Naive thymus-derived CD4-positive, alpha-beta T cell (primary cell): ENCODE data around the gene HHIP. TPM values are rescaled to one million over a fixed set of nuclear protein-coding genes. Genes with fewer than 3 reads are reported as not detected.

ENCODE experiments used
- ATAC-seq: fragments of 150-1000 bp; cut with Tn5 transposase; 2 replicates; pipeline ENCODE4 v1.10.0; 2021; ENCODE audit warnings: mild to moderate bottlenecking, moderate library complexity
- CTCF ChIA-PET: fragments of 350-600 bp; sonication (Branson Sonifier 250); formaldehyde crosslinking; loops from one replicate; lab custom pipeline; 2021; ENCODE audit warnings: antibody characterized with exemption; lab: Charles Lee
- POLR2A ChIA-PET: fragments of 350-600 bp; sonication (Branson Sonifier 250); formaldehyde crosslinking; loops from one replicate; lab custom pipeline; 2021; ENCODE audit warnings: antibody characterized with exemption, inconsistent platforms; lab: Charles Lee
- DNase-seq, 9 donors: peaks; one replicate each; pipeline versions ENCODE4 v3.0.0 to v3.0.0-alpha.2; 2020 to 2022; ENCODE audit warnings: mixed read lengths in 1 of 9
- H3K27ac ChIP-seq: one replicate; pipeline ENCODE4 v1.7.0; 2013; ENCODE audit warnings: mild to moderate bottlenecking, low read depth, low read length, moderate library complexity
- H3K27me3 ChIP-seq, 2 donors: one replicate each; pipeline ENCODE4 v1.7.0; 2013; ENCODE audit warnings: low read length in 2 of 2, mild to moderate bottlenecking in 2 of 2, moderate library complexity in 2 of 2; ENCODE audit not compliant: control insufficient read depth in 2 of 2, insufficient read depth in 2 of 2
- H3K36me3 ChIP-seq, 3 experiments: 1 replicate in 2 of 3; 2 replicates in 1 of 3; pipeline ENCODE4 v1.7.0; 2013; ENCODE audit warnings: low read length in 3 of 3, mild to moderate bottlenecking in 3 of 3, moderate library complexity in 1 of 3; ENCODE audit not compliant: insufficient read depth in 3 of 3, control insufficient read depth in 2 of 3
- H3K4me1 ChIP-seq, 2 donors: one replicate each; pipeline ENCODE4 v1.7.0; 2013; ENCODE audit warnings: low read length in 2 of 2, mild to moderate bottlenecking in 2 of 2, moderate library complexity in 1 of 2; ENCODE audit not compliant: control insufficient read depth in 2 of 2, insufficient read depth in 2 of 2
- H3K4me3 ChIP-seq: 2 replicates; pipeline ENCODE4 v1.7.0; 2013; ENCODE audit warnings: mild to moderate bottlenecking, low read length
- H3K9me3 ChIP-seq, 3 experiments: 1 replicate in 2 of 3; 2 replicates in 1 of 3; pipeline ENCODE4 v1.7.0; 2013; ENCODE audit warnings: low read length in 3 of 3; ENCODE audit not compliant: control insufficient read depth in 2 of 3
- H3K27ac Mint-ChIP-seq, 9 donors: one replicate each; pipeline ENCODE4 v1.8.0; 2020 to 2022; ENCODE audit warnings: mixed read lengths in 9 of 9, mild to moderate bottlenecking in 8 of 9, moderate library complexity in 5 of 9, inconsistent platforms in 2 of 9
- H3K27me3 Mint-ChIP-seq, 5 donors: one replicate each; pipeline ENCODE4 v1.8.0; 2021 to 2022; ENCODE audit warnings: mixed read lengths in 5 of 5, mild to moderate bottlenecking in 1 of 5
- H3K36me3 Mint-ChIP-seq, 5 donors: one replicate each; pipeline ENCODE4 v1.8.0; 2020 to 2022; ENCODE audit warnings: mixed read lengths in 5 of 5, mild to moderate bottlenecking in 3 of 5, inconsistent platforms in 1 of 5
- H3K4me1 Mint-ChIP-seq, 7 donors: one replicate each; pipeline ENCODE4 v1.8.0; 2020 to 2022; ENCODE audit warnings: mixed read lengths in 7 of 7, mild to moderate bottlenecking in 3 of 7, inconsistent platforms in 1 of 7
- H3K4me3 Mint-ChIP-seq, 10 donors: one replicate each; pipeline ENCODE4 v1.8.0; 2020 to 2022; ENCODE audit warnings: mild to moderate bottlenecking in 10 of 10, mixed read lengths in 10 of 10, moderate library complexity in 6 of 10, inconsistent platforms in 2 of 10
- H3K9me3 Mint-ChIP-seq, 11 donors: one replicate each; pipeline ENCODE4 v1.8.0; 2020 to 2022; ENCODE audit warnings: mixed read lengths in 11 of 11, mild to moderate bottlenecking in 4 of 11, inconsistent platforms in 1 of 11, moderate library complexity in 1 of 11
- intact Hi-C, 2 donors: fragments of 100-400 bp; cut with micrococcal nuclease; formaldehyde crosslinking; loops; one replicate each; pipeline ENCODE4 v1.15.1; 2023
- polyA plus RNA-seq, 2 donors: library from polyadenylated mRNA; unstranded; fragments of 300-500 nt; fragmentation: Illumina TruSeq; gene quantifications; one replicate each; pipeline ENCODE4 v1.2.3, GENCODE V29; 2021
- total RNA-seq, 6 experiments: library from RNA in 5 of 6; stranded (reverse) in 5 of 6; gene quantifications; 1 replicate in 5 of 6; 2 replicates in 1 of 6; pipeline ENCODE4 v1.2.3 and lab custom pipeline; 2021 to 2026

The HHIP gene
- total and polyA plus RNA-seq, 7 experiments from 2014 or later: 0.19 TPM; not detected in 6

DNA sequence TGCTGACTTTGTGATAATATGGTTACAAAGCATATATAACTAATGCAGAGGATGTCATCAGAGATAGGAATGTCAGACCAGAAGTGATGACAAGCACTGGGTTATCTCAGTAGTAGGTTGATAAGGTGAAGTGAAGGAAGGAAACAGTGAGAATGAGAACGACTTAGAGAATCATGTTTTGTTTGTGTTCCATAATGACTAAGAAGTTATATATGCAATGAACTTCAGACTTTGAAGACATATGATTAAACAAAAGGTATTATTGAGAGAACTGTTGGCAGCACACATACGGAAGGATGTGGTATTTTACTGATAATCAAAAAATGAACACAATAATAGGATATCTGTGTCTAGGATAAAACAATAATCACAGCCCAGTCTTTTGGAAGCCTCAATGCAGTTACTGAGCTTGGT, 18.3 kb upstream of the HHIP start:
- no peak overlapping the region for H3K27ac ChIP-seq
- peaks cover 0 to 20% (median 0%) of the 10 kb centered on the region in 5 donors for H3K27me3 Mint-ChIP-seq
- no peaks in the 10 kb centered on the region for H3K9me3 ChIP-seq
- no peaks in the 10 kb centered on the region for H3K4me1 Mint-ChIP-seq
- DNase-seq (no peak), ATAC-seq (no peak)
- no peak overlapping the region for H3K4me3 ChIP-seq
- H3K9me3 Mint-ChIP-seq: peaks cover 0 to 5% (median 0%) of the 10 kb centered on the region in 11 donors
- H3K27me3 ChIP-seq: no peaks in the 10 kb centered on the region
- H3K27ac Mint-ChIP-seq: no peak overlapping the region
- no peaks in the 10 kb centered on the region for H3K36me3 ChIP-seq
- POLR2A ChIA-PET: no interaction called here
- H3K4me1 ChIP-seq: no peaks in the 10 kb centered on the region
- H3K4me3 Mint-ChIP-seq: no peak overlapping the region
- intact Hi-C loops: no loop called here
- no peaks in the 10 kb centered on the region for H3K36me3 Mint-ChIP-seq
- CTCF ChIA-PET: no interaction called here

DNA sequence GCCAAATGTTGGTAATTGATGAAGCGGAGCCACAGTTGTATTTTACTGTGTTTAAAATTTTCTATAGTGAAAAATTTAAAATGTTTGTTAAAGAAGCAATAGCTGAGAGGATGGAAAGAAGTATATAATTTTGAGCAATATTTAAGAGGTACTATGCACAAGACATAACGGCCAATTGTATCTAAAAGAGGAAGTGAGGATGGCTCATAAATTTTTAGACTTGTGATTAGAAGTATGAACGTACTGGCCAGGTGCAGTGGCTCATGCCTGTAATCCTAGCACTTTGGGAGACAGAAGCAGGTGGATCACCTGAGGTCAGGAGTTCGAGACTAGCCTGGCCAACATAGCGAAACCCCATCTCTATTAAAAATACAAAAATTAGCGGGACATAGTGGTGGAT, 12.7 kb upstream of the HHIP start:
- H3K27me3 Mint-ChIP-seq: peaks cover 7 to 26% (median 10%) of the 10 kb centered on the region in 5 donors
- no peaks in the 10 kb centered on the region for H3K27me3 ChIP-seq
- no peaks in the 10 kb centered on the region for H3K9me3 ChIP-seq
- ChIA-PET POLR2A (no interaction called here), CTCF (no interaction called here)
- intact Hi-C loops: no loop called here
- H3K36me3 Mint-ChIP-seq: no peaks in the 10 kb centered on the region
- no peaks in the 10 kb centered on the region for H3K4me1 Mint-ChIP-seq
- H3K4me3 ChIP-seq: no peak overlapping the region
- peaks cover 0 to 9% (median 0%) of the 10 kb centered on the region in 11 donors for H3K9me3 Mint-ChIP-seq
- H3K36me3 ChIP-seq: no peaks in the 10 kb centered on the region
- ATAC-seq (no peak), DNase-seq (no peak)
- H3K27ac Mint-ChIP-seq: no peak overlapping the region
- no peak overlapping the region for H3K4me3 Mint-ChIP-seq
- H3K4me1 ChIP-seq: no peaks in the 10 kb centered on the region
- no peak overlapping the region for H3K27ac ChIP-seq

DNA sequence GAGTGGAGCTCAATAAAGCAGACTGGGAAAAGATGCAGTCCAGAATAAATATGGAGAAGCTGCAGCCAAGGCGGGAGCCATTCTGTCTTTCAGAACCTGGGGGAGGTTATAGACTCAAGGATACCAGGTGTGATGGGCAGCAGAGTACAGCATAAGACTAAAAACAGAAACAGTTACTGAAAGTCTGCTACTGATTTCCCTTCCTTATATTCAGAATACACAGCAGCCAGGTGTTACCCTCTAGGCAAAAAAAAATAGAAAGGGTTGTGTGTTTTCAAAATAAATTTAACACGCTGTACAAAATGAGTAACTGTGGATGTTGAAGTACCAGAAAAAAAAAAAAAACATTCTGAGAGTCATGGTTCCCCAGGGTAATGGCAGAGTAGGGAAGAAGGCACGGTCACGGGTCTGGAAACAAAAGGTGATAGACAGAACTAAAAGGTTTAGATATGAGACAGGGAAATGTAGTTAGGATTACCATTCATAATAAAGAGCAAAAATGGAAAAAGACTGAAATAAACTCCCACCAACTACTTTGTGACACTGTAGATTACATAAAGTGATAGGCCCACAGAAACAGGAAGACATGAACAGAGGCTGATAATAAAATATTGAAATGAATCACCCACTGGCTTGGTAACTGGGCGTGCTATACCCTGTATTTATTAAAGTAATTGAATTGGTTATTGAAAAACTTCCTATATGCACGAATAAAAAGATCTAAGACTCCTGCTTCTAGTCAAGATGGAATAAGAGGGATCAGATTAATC, 10.8 kb upstream of the HHIP start:
- Mint-ChIP-seq H3K27me3 (peaks cover 7 to 26% (median 10%) of the 10 kb centered on the region in 5 donors), H3K9me3 (peaks cover 0 to 9% (median 0%) of the 10 kb centered on the region in 11 donors), H3K36me3 (no peaks in the 10 kb centered on the region), H3K4me1 (no peaks in the 10 kb centered on the region), H3K27ac (no peak overlapping the region), H3K4me3 (no peak overlapping the region)
- intact Hi-C loops: no loop called here
- Histone ChIP-seq H3K4me3 (no peak overlapping the region), H3K4me1 (no peaks in the 10 kb centered on the region), H3K27me3 (no peaks in the 10 kb centered on the region), H3K27ac (no peak overlapping the region), H3K36me3 (no peaks in the 10 kb centered on the region), H3K9me3 (no peaks in the 10 kb centered on the region)
- POLR2A ChIA-PET: no interaction called here
- CTCF ChIA-PET: no interaction called here
- DNase-seq (no peak), ATAC-seq (no peak)

DNA sequence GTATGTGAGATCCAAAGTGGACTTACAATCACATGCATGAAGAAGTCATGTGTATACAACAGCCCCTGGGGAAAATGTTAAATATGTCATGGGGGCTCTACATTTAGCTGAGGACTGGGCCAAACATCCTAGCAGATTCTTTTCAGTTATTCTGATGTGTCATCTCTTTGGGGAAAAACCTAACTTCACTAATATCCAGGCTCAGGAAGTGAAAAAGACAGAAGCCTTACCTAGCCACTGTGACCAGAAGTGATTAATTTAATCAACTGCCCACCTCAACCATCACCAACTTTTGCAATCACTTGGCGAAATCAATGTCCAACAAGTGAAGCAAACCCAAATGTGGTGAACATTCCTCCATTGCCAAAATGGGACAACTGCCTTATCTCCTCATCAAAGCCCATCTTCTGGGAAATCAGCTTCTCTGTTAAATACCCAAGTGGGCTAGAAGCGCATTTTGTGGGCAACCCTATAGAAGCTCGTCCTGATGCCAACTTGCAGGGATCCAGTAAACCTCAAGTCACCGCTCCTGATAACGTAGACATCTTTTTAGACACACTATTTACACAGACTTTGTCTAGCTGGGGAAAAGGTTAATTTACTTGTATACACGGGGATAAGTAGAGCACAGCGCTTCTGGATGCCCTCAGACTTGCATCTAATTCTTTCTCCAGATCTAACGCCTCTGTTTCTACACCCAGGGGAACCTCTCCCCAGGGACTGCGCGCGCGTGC, 1.4 kb upstream of the HHIP start:
- peaks cover 0 to 3% (median 0%) of the 10 kb centered on the region in 11 donors for H3K9me3 Mint-ChIP-seq
- H3K27ac Mint-ChIP-seq: no peak overlapping the region
- POLR2A ChIA-PET: no interaction called here
- H3K4me1 ChIP-seq: no peaks in the 10 kb centered on the region
- no peaks in the 10 kb centered on the region for H3K36me3 Mint-ChIP-seq
- peak overlapping the region in 7 of 10 donors; percentile 30 to 67 (median 56) for H3K4me3 Mint-ChIP-seq
- no peak overlapping the region for H3K4me3 ChIP-seq
- no peak overlapping the region for H3K27ac ChIP-seq
- peaks cover 0 to 11% of the 10 kb centered on the region in 2 donors for H3K27me3 ChIP-seq
- H3K9me3 ChIP-seq: no peaks in the 10 kb centered on the region
- CTCF ChIA-PET: no interaction called here
- DNase-seq (no peak), ATAC-seq (no peak)
- no peaks in the 10 kb centered on the region for H3K36me3 ChIP-seq
- intact Hi-C loops: loop anchor here in 1 of 2 donors (10.0 kb wide), 1 partner anchor 420 kb away; no protein-coding TSS in a partner anchor
- H3K27me3 Mint-ChIP-seq: peaks cover 48 to 59% (median 51%) of the 10 kb centered on the region in 5 donors
- peaks cover 10 to 27% (median 23%) of the 10 kb centered on the region in 7 donors for H3K4me1 Mint-ChIP-seq

DNA sequence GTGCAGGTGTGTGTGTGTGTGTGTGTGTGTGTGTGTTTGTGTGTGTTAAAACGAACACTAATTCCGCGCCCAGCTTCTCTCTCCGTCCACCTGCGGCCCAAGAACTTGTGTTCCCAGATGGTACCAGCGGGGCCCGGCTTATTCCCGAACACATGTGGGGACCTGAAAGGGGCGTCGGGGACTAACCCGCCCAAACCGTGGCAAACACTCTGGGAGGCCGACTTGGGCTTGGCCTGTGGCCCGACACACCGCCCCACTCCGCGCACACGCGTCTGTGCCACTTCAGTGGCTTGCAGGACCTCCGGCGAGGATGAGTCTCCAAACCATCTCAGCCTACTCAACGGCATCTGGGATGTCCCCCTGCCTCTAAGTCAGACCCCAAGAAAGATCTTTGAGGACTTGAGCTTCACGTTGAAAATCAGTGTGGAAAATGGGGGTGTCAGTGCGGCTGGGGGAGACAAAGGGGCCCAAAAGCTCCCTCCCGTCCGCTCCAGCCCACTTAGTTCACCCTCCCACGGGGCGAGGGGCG, 790 bp upstream of the HHIP start:
- H3K36me3 ChIP-seq: no peaks in the 10 kb centered on the region
- Mint-ChIP-seq H3K9me3 (peaks cover 0 to 3% (median 0%) of the 10 kb centered on the region in 11 donors), H3K36me3 (no peaks in the 10 kb centered on the region), H3K27me3 (peaks cover 52 to 62% (median 57%) of the 10 kb centered on the region in 5 donors), H3K4me1 (peaks cover 10 to 27% (median 23%) of the 10 kb centered on the region in 7 donors), H3K4me3 (peak overlapping the region in 8 of 10 donors; percentile 42 to 67 (median 53)), H3K27ac (no peak overlapping the region)
- DNase-seq (no peak), ATAC-seq (no peak)
- intact Hi-C loops: loop anchor here in 1 of 2 donors (10.0 kb wide), 1 partner anchor 420 kb away; no protein-coding TSS in a partner anchor
- H3K4me1 ChIP-seq: no peaks in the 10 kb centered on the region
- H3K9me3 ChIP-seq: no peaks in the 10 kb centered on the region
- POLR2A ChIA-PET: no interaction called here
- CTCF ChIA-PET: no interaction called here
- H3K27me3 ChIP-seq: peaks cover 0 to 11% of the 10 kb centered on the region in 2 donors
- no peak overlapping the region for H3K27ac ChIP-seq
- no peak overlapping the region for H3K4me3 ChIP-seq

DNA sequence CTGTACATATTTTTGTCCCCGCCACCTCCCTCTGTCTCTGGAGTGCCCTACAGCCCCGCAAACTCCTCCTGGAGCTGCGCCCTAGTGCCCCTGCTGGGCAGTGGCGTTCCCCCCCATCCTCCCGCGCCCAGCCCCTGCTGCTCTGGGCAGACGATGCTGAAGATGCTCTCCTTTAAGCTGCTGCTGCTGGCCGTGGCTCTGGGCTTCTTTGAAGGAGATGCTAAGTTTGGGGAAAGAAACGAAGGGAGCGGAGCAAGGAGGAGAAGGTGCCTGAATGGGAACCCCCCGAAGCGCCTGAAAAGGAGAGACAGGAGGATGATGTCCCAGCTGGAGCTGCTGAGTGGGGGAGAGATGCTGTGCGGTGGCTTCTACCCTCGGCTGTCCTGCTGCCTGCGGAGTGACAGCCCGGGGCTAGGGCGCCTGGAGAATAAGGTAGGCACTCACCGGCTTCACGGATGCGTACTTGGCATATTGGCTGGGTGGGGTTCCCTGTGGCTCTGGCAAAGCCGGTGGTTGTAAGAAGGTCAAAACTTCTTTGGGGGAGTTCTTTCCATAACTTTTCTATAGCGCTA, 653 bp downstream of the HHIP start:
- ChIA-PET POLR2A (no interaction called here), CTCF (no interaction called here)
- H3K27me3 ChIP-seq: peaks cover 0 to 11% of the 10 kb centered on the region in 2 donors

More for the DNA sequence above, 653 bp downstream of the HHIP start:
- ATAC-seq: no peak
- Mint-ChIP-seq H3K27me3 (peaks cover 46 to 61% (median 60%) of the 10 kb centered on the region in 5 donors), H3K4me3 (peak overlapping the region; percentile 78 to 91 (median 86)), H3K4me1 (peaks cover 10 to 27% (median 23%) of the 10 kb centered on the region in 7 donors), H3K27ac (no peak overlapping the region), H3K9me3 (peaks cover 0 to 1% (median 0%) of the 10 kb centered on the region in 11 donors), H3K36me3 (no peaks in the 10 kb centered on the region)
- H3K4me1 ChIP-seq: no peaks in the 10 kb centered on the region
- DNase-seq: peak in 1 of 9 donors; percentile 22
- H3K9me3 ChIP-seq: no peaks in the 10 kb centered on the region
- intact Hi-C loops: loop anchor here in 1 of 2 donors (10.0 kb wide), 1 partner anchor 418 kb away; no protein-coding TSS in a partner anchor
- no peak overlapping the region for H3K27ac ChIP-seq
- no peaks in the 10 kb centered on the region for H3K36me3 ChIP-seq
- no peak overlapping the region for H3K4me3 ChIP-seq
